Heart right ventricle (tissue), 16 donors: ENCODE data around the gene ADAT3. TPM values are rescaled to one million over a fixed set of nuclear protein-coding genes. Genes with fewer than 3 reads are reported as not detected.

Source experiments
- ATAC-seq, 8 donors: fragments of 200-7000 bp; cut with Tn5 transposase; one replicate each; pipeline ENCODE4 v1.9.1; 2020; ENCODE audit warnings: mild to moderate bottlenecking in 8 of 8, moderate library complexity in 8 of 8, moderate number of reproducible peaks in 1 of 8
- DNase-seq, 2 donors: peaks; one replicate each; pipeline ENCODE4 v3.0.0-alpha.2; 2020
- H3K27ac ChIP-seq, 10 donors: fragments of 200-600 bp; sonication (generic) in 2 of 10; one replicate each; pipeline versions ENCODE4 v1.5.0 to v1.8.0; 2020 to 2022; ENCODE audit warnings: mild to moderate bottlenecking in 3 of 10
- H3K27me3 ChIP-seq, 7 donors: fragments of 200-600 bp; one replicate each; pipeline ENCODE4 v1.8.0; 2021 to 2022; ENCODE audit warnings: mild to moderate bottlenecking in 2 of 7
- H3K36me3 ChIP-seq, 9 donors: fragments of 200-600 bp; sonication (generic) in 1 of 9; one replicate each; pipeline versions ENCODE4 v1.5.0 to v1.8.0; 2020 to 2022; ENCODE audit warnings: mild to moderate bottlenecking in 2 of 9
- H3K4me1 ChIP-seq, 9 donors: fragments of 200-600 bp; sonication (generic) in 1 of 9; one replicate each; pipeline versions ENCODE4 v1.5.0 to v1.8.0; 2020 to 2022; ENCODE audit warnings: mild to moderate bottlenecking in 4 of 9
- H3K4me3 ChIP-seq, 10 donors: fragments of 200-600 bp; sonication (generic) in 2 of 10; one replicate each; pipeline versions ENCODE4 v1.5.0 to v1.8.0; 2020 to 2022; ENCODE audit warnings: mild to moderate bottlenecking in 7 of 10, moderate library complexity in 2 of 10
- H3K9me3 ChIP-seq, 11 donors: fragments of 200-600 bp in 10 of 11; sonication (generic) in 2 of 11; one replicate each; pipeline versions ENCODE4 v1.5.0 to v1.8.0; 2013 to 2022; ENCODE audit warnings: mild to moderate bottlenecking in 2 of 11, control low read depth in 1 of 11, moderate library complexity in 1 of 11
- CTCF ChIP-seq, 9 donors: fragments of 200-600 bp; sonication (generic) in 2 of 9; IDR thresholded peaks; one replicate each; pipeline versions ENCODE4 v1.5.0 to v1.8.0; 2021 to 2022; ENCODE audit warnings: antibody characterized with exemption in 9 of 9, mild to moderate bottlenecking in 5 of 9, moderate library complexity in 1 of 9
- WGBS, 2 donors: extraction: QIAGEN DNeasy Blood & Tissue Kit; methylation state at CpG; one replicate each; pipeline ENCODE4 v1.1.7; 2013; ENCODE audit warnings: inconsistent platforms in 1 of 2; 5-methylcytosine and 5-hydroxymethylcytosine counted together
- intact Hi-C, 10 donors: fragments of 100-400 bp; cut with DNase I; formaldehyde crosslinking; loops; one replicate each; pipeline versions ENCODE4 v1.11.1 to v1.14.2; 2022
- polyA plus RNA-seq, 2 donors: library from polyadenylated mRNA; stranded (reverse); fragments of 200-250 nt; gene quantifications; one replicate each; pipeline ENCODE4 v1.2.3, GENCODE V29; 2013
- total RNA-seq, 10 donors: library from RNA; stranded (reverse); fragmentation: NEBNext Ultra II Directional in 3 of 10; extraction: Animal tissue kit (Norgen Biotek cat#: 25700) in 3 of 10; gene quantifications; one replicate each; pipeline versions ENCODE4 v1.2.1 to v1.2.4, GENCODE V29; 2021 to 2023
- donor health status: Arrhythmogenic right ventricular cardiomyopathy.
- donor health status: ischemic (EF 13 %, LVEDD 7.1; RV severe dilation, severe dysfunction).
- donor health status: healthy with polysubstance abuse.
- donor health status: DM: no; HTN: yes; CAD: no.
- donor health status: DM: no; HTN: no; CAD: no.
- donor health status: ischemic (EF 25% LVEDD 6.9; RV normal size, moderate dysfunction).
- donor health status: ischemic (EF 25% LVEDD 5.7; RV mildly dilated, moderate dysfunction).
- donor health status: healthy.
- donor health status: DM: yes; HTN: yes; CAD: no.
- donor health status: Ischemic cardiomyopathy.
- donor health status: ischemic (EF 35%, LVEDD 5.7; RV mildly dilated, moderate dysfunction).
- donor health status: nonischemic (EF 11% LVEDD 7.7; RV severe dilation, severe dysfunction).
- donor health status: DM: yes; HTN: yes; CAD: no.
- donor health status: PGD.
- donor health status: ischemic (EF 29% LVEDD 5.4; RV normal size, mild dysfunction).
- donor health status: nonischemic (EF 23%, LVEDD 6.1; RV moderate dilation, normal function).

The ADAT3 gene
- total and polyA plus RNA-seq, 12 donors, result 0.94 to 4.3 (median 1.6) TPM

DNA sequence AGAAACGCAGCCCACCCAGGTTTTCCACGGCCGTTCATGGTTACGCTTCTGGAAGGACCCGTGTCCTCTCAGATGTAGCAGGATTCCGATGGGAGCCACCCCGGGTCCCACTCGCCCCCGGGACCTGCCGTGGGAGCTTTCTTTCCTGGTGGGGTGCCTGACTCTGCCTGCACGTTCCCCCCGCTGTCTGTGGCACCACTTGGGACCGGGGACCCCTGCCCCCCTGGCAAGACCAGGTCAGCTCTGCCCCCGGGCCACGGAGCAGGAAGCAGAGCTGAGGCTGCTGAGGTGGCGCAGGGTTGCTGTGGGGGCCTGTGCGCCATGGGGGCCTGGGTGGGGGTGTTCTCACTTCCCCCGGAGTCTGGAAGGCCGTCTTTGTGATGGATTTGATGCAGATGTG lies 47.8 kb downstream of the ADAT3 start:
- peaks cover 0 to 7% (median 0%) of the 10 kb centered on the region in 9 donors for H3K4me1 ChIP-seq
- DNase-seq (no peak), ATAC-seq (no peak)
- intact Hi-C loops, result no loop called here
- H3K4me3 ChIP-seq, result no peak overlapping the region
- H3K9me3 ChIP-seq, result no peaks in the 10 kb centered on the region
- H3K27me3 ChIP-seq, result no peaks in the 10 kb centered on the region
- H3K27ac ChIP-seq, result no peak overlapping the region
- 92 to 93% methylated on average over 19 of the region's 19 CpGs for WGBS, 2 donors
- TF ChIP-seq CTCF (IDR thresholded peaks at IDR 0.05), result no peak
- peaks cover 0 to 46% (median 0%) of the 10 kb centered on the region in 9 donors for H3K36me3 ChIP-seq

DNA sequence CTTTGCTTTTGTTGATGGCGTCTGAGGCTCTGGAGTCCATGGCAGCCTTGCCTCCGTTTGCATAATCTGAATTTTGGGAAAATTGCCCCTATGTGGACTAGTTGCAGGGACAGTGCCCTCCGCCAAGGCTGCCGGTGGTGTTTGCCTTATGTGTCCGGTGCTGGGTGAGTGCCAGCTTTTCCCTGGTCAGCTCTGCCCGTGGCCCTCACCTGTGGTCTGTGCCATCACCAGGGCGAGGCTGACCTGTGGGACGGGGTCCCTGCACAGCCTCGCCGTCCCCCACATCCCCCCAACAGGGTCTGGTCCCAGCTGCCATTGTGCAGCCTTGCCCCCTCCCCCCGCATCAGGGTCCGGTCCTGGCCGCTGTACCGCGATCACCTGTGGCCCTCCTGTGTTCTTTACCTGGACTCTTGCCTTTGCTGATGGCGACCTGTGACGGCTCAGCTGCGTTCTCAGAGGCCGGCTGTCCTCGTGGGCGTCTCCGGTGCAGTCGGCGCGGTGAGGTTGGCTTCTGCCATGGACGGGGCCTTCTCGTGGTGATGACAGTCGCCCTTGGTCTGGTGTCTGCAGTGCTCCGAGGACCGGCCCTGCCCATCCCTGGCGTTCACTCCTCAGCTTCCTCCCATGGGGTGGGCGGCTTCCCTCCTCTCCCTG lies 48.4 kb downstream of the ADAT3 start:
- Histone ChIP-seq H3K36me3 (peaks cover 0 to 46% (median 0%) of the 10 kb centered on the region in 9 donors), H3K27ac (no peak overlapping the region), H3K4me1 (peaks cover 0 to 7% (median 0%) of the 10 kb centered on the region in 9 donors), H3K27me3 (no peaks in the 10 kb centered on the region), H3K9me3 (no peaks in the 10 kb centered on the region), H3K4me3 (no peak overlapping the region)
- DNase-seq (no peak), ATAC-seq (no peak)
- intact Hi-C loops, result no loop called here
- 94% methylated on average over 32 of the region's 32 CpGs for WGBS, 2 donors
- TF ChIP-seq CTCF (IDR thresholded peaks at IDR 0.05), result no peak

GRCh38 chr19:1954532-1954933 lies 49.3 kb downstream of the ADAT3 start:
- no peaks in the 10 kb centered on the region for H3K9me3 ChIP-seq
- intact Hi-C loops, result no loop called here
- H3K4me3 ChIP-seq, result no peak overlapping the region
- 95% methylated on average over 12 to 15 of the region's 15 CpGs for WGBS, 2 donors
- DNase-seq, result no peak
- no peak for ATAC-seq
- H3K36me3 ChIP-seq, result peaks cover 0 to 39% (median 0%) of the 10 kb centered on the region in 9 donors
- TF ChIP-seq CTCF (IDR thresholded peaks at IDR 0.05), result no peak
- H3K27ac ChIP-seq, result no peak overlapping the region
- no peaks in the 10 kb centered on the region for H3K27me3 ChIP-seq
- H3K4me1 ChIP-seq, result peaks cover 0 to 7% (median 0%) of the 10 kb centered on the region in 9 donors

- intact Hi-C loops, result no loop called here
- peaks cover 0 to 31% (median 0%) of the 10 kb centered on the region in 9 donors for H3K36me3 ChIP-seq
- DNase-seq (no peak), ATAC-seq (no peak)
- no peak for TF ChIP-seq CTCF (IDR thresholded peaks at IDR 0.05)
- no peaks in the 10 kb centered on the region for H3K9me3 ChIP-seq
- no peak overlapping the region for H3K4me3 ChIP-seq
- 86 to 87% methylated on average over 44 to 51 of the region's 51 CpGs for WGBS, 2 donors
- H3K27ac ChIP-seq, result no peak overlapping the region
- no peaks in the 10 kb centered on the region for H3K27me3 ChIP-seq
- H3K4me1 ChIP-seq, result peaks cover 0 to 7% (median 0%) of the 10 kb centered on the region in 9 donors
These were observed 50.2 kb downstream of the ADAT3 start for GRCh38 chr19:1955171-1956121.
